RWPE2 (cell line): ENCODE measurements around the gene ZBTB5.
"Not testable (repeated sequence)": the region's sequence is repeated elsewhere in the genome, so short reads cannot be mapped to it uniquely, and the experiment has no call there.

Source experiments
- ATAC-seq: fragments of 200-7000 bp; cut with Tn5 transposase; 3 replicates; pipeline ENCODE4 v1.9.1; 2021; ENCODE audit warnings: low read depth
- DNase-seq: peaks from one replicate; pipeline ENCODE4 v3.0.0-alpha.2; 2020; ENCODE audit warnings: low spot score
- H3K27ac ChIP-seq: fragments of 450-650 bp; 2 replicates; pipeline ENCODE4 v1.5.1; 2017; ENCODE audit warnings: mild to moderate bottlenecking; ENCODE audit not compliant: poor library complexity, severe bottlenecking
- H3K27me3 ChIP-seq: fragments of 250-450 bp; sonication (Bioruptor Pico); 2 replicates; pipeline ENCODE4 v1.5.1; 2021; ENCODE audit warnings: mild to moderate bottlenecking, moderate library complexity; ENCODE audit not compliant: insufficient read depth, poor library complexity, severe bottlenecking
- H3K36me3 ChIP-seq: fragments of 250-450 bp; sonication (Bioruptor Pico); 2 replicates; pipeline ENCODE4 v1.5.1; 2020; ENCODE audit warnings: low read depth, mild to moderate bottlenecking, moderate library complexity
- H3K4me1 ChIP-seq: fragments of 250-450 bp; sonication (Bioruptor Pico); 2 replicates; pipeline ENCODE4 v1.5.1; 2021; ENCODE audit warnings: mild to moderate bottlenecking, moderate library complexity; ENCODE audit not compliant: insufficient read depth, poor library complexity, severe bottlenecking
- H3K4me3 ChIP-seq: fragments of 250-450 bp; sonication (Bioruptor Pico); 2 replicates; pipeline ENCODE4 v1.5.1; 2021; ENCODE audit warnings: mild to moderate bottlenecking, moderate library complexity; ENCODE audit not compliant: severe bottlenecking
- H3K9me3 ChIP-seq: fragments of 250-450 bp; sonication (Bioruptor Pico); 2 replicates; pipeline ENCODE4 v1.5.1; 2021; ENCODE audit warnings: mild to moderate bottlenecking, moderate library complexity; ENCODE audit not compliant: severe bottlenecking
- TF ChIP-seq, protein P1 (sequence below): fragments of 450-650 bp; IDR thresholded peaks from one replicate; pipeline ENCODE4 v1.5.1; 2017; ENCODE audit warnings: mild to moderate bottlenecking, moderate library complexity; ENCODE audit not compliant: poor library complexity, severe bottlenecking

The ZBTB5 gene

DNA sequence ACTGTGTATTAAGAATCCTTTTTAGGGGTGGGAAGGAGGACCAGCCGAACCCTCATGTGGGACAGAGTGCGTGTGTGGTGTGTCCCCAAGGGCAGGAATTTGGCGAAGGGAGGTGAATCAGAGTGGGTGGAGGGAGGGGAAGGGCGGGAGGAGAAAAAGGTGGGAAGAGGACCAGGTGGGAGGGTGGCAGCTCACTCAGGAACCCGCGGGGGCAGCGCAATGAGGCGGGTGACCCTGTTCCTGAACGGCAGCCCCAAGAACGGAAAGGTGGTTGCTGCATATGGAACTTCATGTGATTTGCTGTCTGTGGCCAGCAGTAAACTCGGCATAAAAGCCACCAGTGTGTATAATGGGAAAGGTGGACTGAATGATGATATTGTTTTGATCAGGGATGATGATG is 11.7 kb upstream of the ZBTB5 start:
- no peak for DNase-seq
- Histone ChIP-seq H3K4me3 (no peak overlapping the region), H3K9me3 (no peaks in the 10 kb centered on the region)

DNA sequence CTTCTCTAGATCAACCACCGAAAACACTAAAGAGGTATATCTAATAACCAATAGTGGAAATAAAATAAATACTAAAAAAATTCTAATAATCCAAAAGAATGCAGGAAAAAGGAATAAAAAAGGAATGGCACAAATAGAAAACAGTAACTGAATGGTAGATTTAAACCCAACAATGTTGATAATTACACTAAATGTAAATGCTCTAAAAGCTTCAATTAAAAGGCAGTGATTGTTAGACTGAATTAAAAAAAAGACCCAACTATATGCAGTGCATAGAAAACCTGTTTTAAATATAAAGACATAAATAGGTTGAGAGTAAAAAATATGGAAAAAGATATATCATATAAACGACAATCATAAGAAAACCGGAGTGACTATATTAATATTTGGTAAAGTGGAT is 9.2 kb upstream of the ZBTB5 start:
- no peaks in the 10 kb centered on the region for H3K27me3 ChIP-seq
- TF ChIP-seq, protein P1, sequence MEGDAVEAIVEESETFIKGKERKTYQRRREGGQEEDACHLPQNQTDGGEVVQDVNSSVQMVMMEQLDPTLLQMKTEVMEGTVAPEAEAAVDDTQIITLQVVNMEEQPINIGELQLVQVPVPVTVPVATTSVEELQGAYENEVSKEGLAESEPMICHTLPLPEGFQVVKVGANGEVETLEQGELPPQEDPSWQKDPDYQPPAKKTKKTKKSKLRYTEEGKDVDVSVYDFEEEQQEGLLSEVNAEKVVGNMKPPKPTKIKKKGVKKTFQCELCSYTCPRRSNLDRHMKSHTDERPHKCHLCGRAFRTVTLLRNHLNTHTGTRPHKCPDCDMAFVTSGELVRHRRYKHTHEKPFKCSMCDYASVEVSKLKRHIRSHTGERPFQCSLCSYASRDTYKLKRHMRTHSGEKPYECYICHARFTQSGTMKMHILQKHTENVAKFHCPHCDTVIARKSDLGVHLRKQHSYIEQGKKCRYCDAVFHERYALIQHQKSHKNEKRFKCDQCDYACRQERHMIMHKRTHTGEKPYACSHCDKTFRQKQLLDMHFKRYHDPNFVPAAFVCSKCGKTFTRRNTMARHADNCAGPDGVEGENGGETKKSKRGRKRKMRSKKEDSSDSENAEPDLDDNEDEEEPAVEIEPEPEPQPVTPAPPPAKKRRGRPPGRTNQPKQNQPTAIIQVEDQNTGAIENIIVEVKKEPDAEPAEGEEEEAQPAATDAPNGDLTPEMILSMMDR, result no peak
- H3K4me3 ChIP-seq, result no peak overlapping the region
- DNase-seq, result no peak
- no peak overlapping the region for H3K27ac ChIP-seq
- H3K36me3 ChIP-seq, result no peaks in the 10 kb centered on the region
- ATAC-seq, result no peak
- peaks cover 16% of the 10 kb centered on the region for H3K4me1 ChIP-seq
- H3K9me3 ChIP-seq, result no peaks in the 10 kb centered on the region

More for the DNA sequence above, 11.7 kb upstream of the ZBTB5 start:
- TF ChIP-seq, protein P1, result no peak
- ATAC-seq, result no peak
- Histone ChIP-seq H3K36me3 (no peaks in the 10 kb centered on the region), H3K27ac (peak overlapping the region; percentile 23), H3K27me3 (no peaks in the 10 kb centered on the region), H3K4me1 (peaks cover 5% of the 10 kb centered on the region)

DNA sequence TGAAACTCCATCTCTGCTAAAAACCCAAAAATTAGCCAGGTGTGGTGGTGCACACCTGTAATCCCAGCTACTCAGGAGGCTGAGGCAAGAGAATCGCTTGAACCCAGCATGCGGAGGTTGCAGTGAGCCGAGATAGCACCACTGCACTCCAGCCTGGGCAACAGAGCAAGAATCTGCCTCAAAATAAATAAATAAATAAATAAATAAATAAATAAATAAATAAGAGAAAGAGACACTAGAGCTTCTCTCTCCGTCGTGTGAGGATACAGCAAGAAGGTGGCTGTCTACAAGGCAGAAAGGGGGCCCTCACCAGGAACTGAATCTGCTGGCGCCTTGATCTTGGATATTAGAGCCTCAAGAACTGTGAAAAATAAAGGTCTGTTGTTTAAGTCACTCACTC is 8.7 kb upstream of the ZBTB5 start:
- ATAC-seq, result not testable (repeated sequence)

DNA sequence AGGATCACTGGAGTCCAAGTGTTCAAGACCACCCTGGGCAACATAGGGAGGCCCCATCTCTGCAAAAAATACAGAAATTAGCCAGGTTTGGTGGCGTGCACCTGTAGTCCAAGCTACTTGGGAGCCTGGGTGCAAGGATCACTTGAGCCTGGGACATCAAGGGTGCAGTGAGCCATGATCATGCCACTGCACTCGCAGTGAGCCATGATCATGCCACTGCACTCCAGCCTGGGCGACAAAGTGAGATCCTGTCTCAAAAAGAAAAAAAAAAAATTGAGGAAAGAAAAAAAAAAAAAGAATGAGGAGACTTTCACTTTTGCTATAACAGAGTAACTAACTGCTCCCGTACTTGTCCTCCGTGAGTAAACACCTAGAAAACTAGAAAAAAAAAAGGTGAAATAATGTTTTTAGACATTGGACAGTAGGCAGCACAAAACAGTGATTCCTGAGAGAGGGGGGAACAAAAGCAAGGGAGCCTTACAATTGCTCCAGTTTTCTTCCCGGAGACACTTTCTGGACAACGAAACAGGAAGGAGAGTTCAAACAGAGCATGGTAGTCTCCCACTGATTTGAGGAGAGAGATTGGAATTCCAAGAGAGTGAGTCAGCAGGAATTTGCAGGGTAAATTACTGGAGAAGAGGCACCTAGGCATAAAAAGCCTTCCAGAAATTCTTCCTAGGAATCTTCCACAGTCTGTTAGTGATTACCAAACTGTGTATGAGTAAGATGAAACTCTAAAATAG is 6.9 kb upstream of the ZBTB5 start:
- Histone ChIP-seq H3K4me3 (peak overlapping the region; percentile 20), H3K27me3 (no peaks in the 10 kb centered on the region), H3K27ac (peak overlapping the region; percentile 96), H3K9me3 (no peaks in the 10 kb centered on the region), H3K36me3 (no peaks in the 10 kb centered on the region), H3K4me1 (peaks cover 11% of the 10 kb centered on the region)
- DNase-seq (no peak), ATAC-seq (peak; percentile 93)
- TF ChIP-seq, protein P1, result no peak

More for the DNA sequence above, 8.7 kb upstream of the ZBTB5 start:
- not testable (repeated sequence) for DNase-seq, H3K27me3 ChIP-seq, H3K9me3 ChIP-seq, H3K4me3 ChIP-seq, H3K36me3 ChIP-seq
- Histone ChIP-seq H3K27ac (peak overlapping the region; percentile 96), H3K4me1 (peaks cover 16% of the 10 kb centered on the region)

DNA sequence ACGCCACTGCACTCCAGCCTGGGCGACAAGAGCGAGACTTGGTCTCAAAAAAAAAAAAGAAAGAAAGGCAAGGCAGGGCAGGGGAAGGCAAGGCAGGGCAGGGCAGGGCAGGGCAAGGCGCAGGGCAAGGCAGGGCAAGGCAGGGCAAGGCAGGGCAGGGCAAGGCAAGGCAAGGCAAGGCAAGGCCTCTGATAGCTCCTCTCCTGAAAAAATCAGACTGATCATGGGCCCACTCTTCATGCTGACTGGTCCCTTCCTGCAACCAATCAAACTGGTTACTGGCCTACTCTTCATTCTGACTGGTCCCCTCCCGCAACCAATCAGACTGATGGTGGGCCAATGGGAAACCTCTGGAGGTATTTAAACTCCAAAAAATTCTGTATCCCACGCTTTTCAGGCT is 3.4 kb upstream of the ZBTB5 start:
- Histone ChIP-seq H3K27me3 (no peaks in the 10 kb centered on the region), H3K4me1 (peaks cover 11% of the 10 kb centered on the region), H3K27ac (peak overlapping the region; percentile 13), H3K4me3 (no peak overlapping the region), H3K36me3 (no peaks in the 10 kb centered on the region), H3K9me3 (no peaks in the 10 kb centered on the region)
- TF ChIP-seq, protein P1, result no peak
- ATAC-seq (no peak), DNase-seq (no peak)

DNA sequence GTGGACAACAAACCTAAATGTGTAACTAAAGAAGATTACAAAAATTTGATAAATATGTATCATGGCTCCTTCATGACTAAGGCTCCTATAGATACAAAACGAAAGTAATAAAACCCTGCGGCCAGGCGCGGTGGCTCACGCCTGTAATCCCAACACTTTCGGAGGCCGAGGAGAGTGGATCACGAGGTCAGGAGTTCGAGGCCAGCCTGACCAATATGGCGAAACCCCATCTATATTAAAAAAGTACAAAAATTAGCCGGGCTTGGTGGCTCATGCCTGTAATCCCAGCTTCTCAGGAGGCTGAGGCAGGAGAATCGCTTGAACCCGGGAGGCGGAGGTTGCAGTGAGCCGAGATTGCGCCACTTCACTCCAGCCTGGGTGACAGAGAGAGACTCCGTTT is 2.3 kb upstream of the ZBTB5 start:
- not testable (repeated sequence) for H3K36me3 ChIP-seq, DNase-seq, H3K9me3 ChIP-seq, H3K27me3 ChIP-seq, ATAC-seq, H3K4me3 ChIP-seq
- peaks cover 18% of the 10 kb centered on the region for H3K4me1 ChIP-seq
- peak overlapping the region; percentile 88 for H3K27ac ChIP-seq
